Frontal cortex (tissue), 4 donors: ENCODE results near the gene TAS2R1. TPM values are rescaled to one million over a fixed set of nuclear protein-coding genes. Genes with fewer than 3 reads are reported as not detected.
"Not testable (repeated sequence)": the region's sequence is repeated elsewhere in the genome, so short reads cannot be mapped to it uniquely, and the experiment has no call there.

ENCODE experiments used
- DNase-seq, 2 donors: peaks; one replicate each; pipeline ENCODE4 v3.0.0; 2012; ENCODE audit warnings: low spot score in 2 of 2
- FAIRE-seq: peaks from 2 replicates; lab custom pipeline; 2012; peaks lifted over from hg19 to GRCh38; lab: Jason Lieb, UNC
- total RNA-seq: library from RNA; depleted of rRNA; stranded (reverse); fragments of >200 nt; gene quantifications from one replicate; pipeline ENCODE4 v1.2.3, GENCODE V29; 2014
- donor health status: control.
- donor health status: control.
- donor health status: control.

Gene TAS2R1
- total RNA-seq, 1 donor from 2014 or later, result not detected

GRCh38 chr5:9624196-9624947, 5.8 kb downstream of the TAS2R1 start:
- no peak for FAIRE-seq

GRCh38 chr5:9623661-9624060, 6.5 kb downstream of the TAS2R1 start:
- DNase-seq (no peak), FAIRE-seq (no peak)

More at GRCh38 chr5:9624196-9624947, 5.8 kb downstream of the TAS2R1 start:
- no peak for DNase-seq

GRCh38 chr5:9622971-9623421, 7.2 kb downstream of the TAS2R1 start:
- FAIRE-seq, result no peak
- no peak for DNase-seq

GRCh38 chr5:9621379-9621903, 8.7 kb downstream of the TAS2R1 start:
- FAIRE-seq, result no peak
- DNase-seq, result no peak

GRCh38 chr5:9619331-9620092, 10.6 kb downstream of the TAS2R1 start:
- DNase-seq (no peak), FAIRE-seq (no peak)

GRCh38 chr5:9617739-9618504, 12.2 kb downstream of the TAS2R1 start:
- FAIRE-seq (no peak), DNase-seq (no peak)

GRCh38 chr5:9617221-9617620, 12.9 kb downstream of the TAS2R1 start:
- FAIRE-seq, result no peak

GRCh38 chr5:9615331-9615730, 14.8 kb downstream of the TAS2R1 start:
- DNase-seq (no peak), FAIRE-seq (no peak)

More at GRCh38 chr5:9617221-9617620, 12.9 kb downstream of the TAS2R1 start:
- no peak for DNase-seq

GRCh38 chr5:9613360-9613759, 16.8 kb downstream of the TAS2R1 start:
- DNase-seq (no peak), FAIRE-seq (no peak)

- DNase-seq (no peak), FAIRE-seq (no peak)
Measured at GRCh38 chr5:9610969-9611368, 19.2 kb downstream of the TAS2R1 start.

- FAIRE-seq (no peak), DNase-seq (no peak)
Measured at GRCh38 chr5:9610364-9610763, 19.8 kb downstream of the TAS2R1 start.

GRCh38 chr5:9608093-9608492, 22.1 kb downstream of the TAS2R1 start:
- DNase-seq, result no peak

GRCh38 chr5:9605041-9605838, 24.9 kb downstream of the TAS2R1 start:
- DNase-seq (no peak), FAIRE-seq (no peak)

More at GRCh38 chr5:9608093-9608492, 22.1 kb downstream of the TAS2R1 start:
- FAIRE-seq, result no peak

GRCh38 chr5:9604416-9604815, 25.7 kb downstream of the TAS2R1 start:
- FAIRE-seq (no peak), DNase-seq (no peak)

GRCh38 chr5:9601055-9601739, 29.0 kb downstream of the TAS2R1 start:
- FAIRE-seq (no peak), DNase-seq (no peak)

GRCh38 chr5:9599391-9599790, 30.8 kb downstream of the TAS2R1 start:
- no peak for FAIRE-seq
- DNase-seq, result no peak

GRCh38 chr5:9598329-9598728, 31.8 kb downstream of the TAS2R1 start:
- FAIRE-seq, DNase-seq: not testable (repeated sequence)

- not testable (repeated sequence) for FAIRE-seq, DNase-seq
Measured at GRCh38 chr5:9597322-9597721, 32.8 kb downstream of the TAS2R1 start.

- FAIRE-seq, result no peak
- no peak for DNase-seq
Measured at GRCh38 chr5:9596824-9597223, 33.3 kb downstream of the TAS2R1 start.
